PFSK-1 (cell line): ENCODE results near the gene MAP1B.

Source experiments
- FOXP2 ChIP-seq: optimal IDR thresholded peaks from 2 replicates; pipeline ENCODE3; 2011; ENCODE audit warnings: borderline replicate concordance, control low read depth, inconsistent platforms; ENCODE audit not compliant: insufficient read depth; ENCODE audit errors: extremely low read length, extremely low read depth
- POLR2AphosphoS5 ChIP-seq: IDR thresholded peaks from 2 replicates; pipeline ENCODE4 v1.6.1; 2012; ENCODE audit warnings: low read depth, mild to moderate bottlenecking, control low read depth, low read length, moderate library complexity
- SIN3A ChIP-seq: IDR thresholded peaks from 2 replicates; pipeline ENCODE4 v1.6.1; 2012; ENCODE audit warnings: mild to moderate bottlenecking, low read length, moderate library complexity, borderline replicate concordance; ENCODE audit not compliant: insufficient read depth
- TAF1 ChIP-seq: IDR thresholded peaks from 2 replicates; pipeline ENCODE4 v1.6.1; 2012; ENCODE audit warnings: low read length, control low read depth, borderline replicate concordance; ENCODE audit not compliant: insufficient read depth

DNA sequence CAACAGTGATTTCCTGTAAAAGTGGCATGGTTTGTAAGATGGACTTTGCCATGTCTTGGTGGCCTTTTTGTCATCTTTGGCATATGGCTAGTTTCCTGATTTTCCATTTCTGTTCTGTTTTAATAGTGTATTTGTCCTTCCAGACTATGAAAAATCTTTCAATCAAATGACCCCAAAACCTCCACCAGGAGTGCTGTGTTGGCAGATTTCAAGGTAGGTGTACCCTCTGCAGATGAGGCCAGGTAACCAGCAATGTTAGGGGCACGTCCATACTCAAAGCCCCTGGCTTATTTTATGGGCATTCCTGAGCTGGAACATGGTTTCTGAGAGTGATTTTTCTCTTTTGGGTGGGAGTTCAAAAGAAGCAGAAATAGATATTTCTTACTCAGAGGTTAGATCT, 15.2 kb upstream of the MAP1B start:
- no peak for TF ChIP-seq POLR2AphosphoS5
- no peak for TF ChIP-seq TAF1
- TF ChIP-seq SIN3A: no peak
- no peak for TF ChIP-seq FOXP2
